Keratinocyte (primary cell): ENCODE measurements around the gene GFRA4.

Experiments used
- EZH2 ChIP-seq: IDR thresholded peaks from one replicate; pipeline ENCODE4 v1.6.1; 2012; ENCODE audit warnings: inconsistent platforms, mild to moderate bottlenecking, low read length, moderate library complexity
- TF ChIP-seq, protein P1 (sequence below), 3 experiments: IDR thresholded peaks in 1 of 3; conservative IDR thresholded peaks in 1 of 3; optimal IDR thresholded peaks in 1 of 3; 2 replicates in 2 of 3; 3 replicates in 1 of 3; pipeline versions ENCODE3 to v1.5.1; 2011; ENCODE audit warnings: low read length in 3 of 3, mild to moderate bottlenecking in 3 of 3, moderate library complexity in 2 of 3, control low read depth in 1 of 3, inconsistent platforms in 1 of 3; ENCODE audit not compliant: insufficient read depth in 2 of 3; ENCODE audit errors: extremely low read depth in 1 of 3

DNA sequence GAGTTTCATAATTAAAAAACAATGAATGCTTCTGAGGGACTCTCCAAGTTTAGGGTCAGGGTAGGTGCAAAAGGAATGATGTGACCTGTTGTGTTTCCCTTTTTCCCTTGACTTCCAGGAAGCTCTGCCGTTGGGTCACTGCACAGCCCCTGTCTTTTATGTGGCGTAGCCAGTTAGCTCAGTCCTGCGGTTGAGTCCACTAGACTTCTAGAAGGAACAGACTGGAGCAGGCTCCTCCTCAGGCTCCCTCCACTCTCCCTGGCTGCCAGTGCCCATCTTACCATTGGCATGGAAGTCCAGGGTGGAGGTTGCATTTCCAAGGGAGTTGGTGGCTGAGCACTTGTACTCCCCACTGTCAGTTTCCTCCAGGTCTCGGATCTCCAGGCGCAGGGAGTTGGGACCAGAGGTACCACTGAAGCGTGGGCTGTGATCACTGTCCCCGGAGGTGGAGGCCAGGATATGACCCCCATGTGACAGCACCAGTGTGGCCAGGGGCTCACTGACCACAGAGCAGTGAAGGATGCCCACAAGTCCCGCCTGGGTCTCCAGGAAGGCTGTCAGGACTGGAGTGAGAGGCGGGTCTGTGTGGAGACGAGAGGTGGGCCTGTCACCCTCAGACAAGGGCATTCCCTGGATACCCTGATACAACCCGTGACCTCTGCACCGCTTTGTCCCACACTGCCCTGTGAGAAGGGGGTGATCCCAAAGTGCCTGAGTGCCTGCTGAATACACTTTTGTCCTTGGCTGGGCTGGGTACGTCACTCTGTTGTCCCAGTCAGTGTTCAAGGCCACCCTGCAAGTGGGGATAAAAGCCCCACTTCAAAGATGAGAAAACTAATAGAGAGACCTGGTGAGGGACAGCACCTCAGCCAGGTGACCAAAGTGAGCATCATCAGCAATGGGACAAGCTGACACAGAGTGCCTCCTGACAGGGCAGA is 38.1 kb upstream of the GFRA4 start:
- TF ChIP-seq, protein P1, sequence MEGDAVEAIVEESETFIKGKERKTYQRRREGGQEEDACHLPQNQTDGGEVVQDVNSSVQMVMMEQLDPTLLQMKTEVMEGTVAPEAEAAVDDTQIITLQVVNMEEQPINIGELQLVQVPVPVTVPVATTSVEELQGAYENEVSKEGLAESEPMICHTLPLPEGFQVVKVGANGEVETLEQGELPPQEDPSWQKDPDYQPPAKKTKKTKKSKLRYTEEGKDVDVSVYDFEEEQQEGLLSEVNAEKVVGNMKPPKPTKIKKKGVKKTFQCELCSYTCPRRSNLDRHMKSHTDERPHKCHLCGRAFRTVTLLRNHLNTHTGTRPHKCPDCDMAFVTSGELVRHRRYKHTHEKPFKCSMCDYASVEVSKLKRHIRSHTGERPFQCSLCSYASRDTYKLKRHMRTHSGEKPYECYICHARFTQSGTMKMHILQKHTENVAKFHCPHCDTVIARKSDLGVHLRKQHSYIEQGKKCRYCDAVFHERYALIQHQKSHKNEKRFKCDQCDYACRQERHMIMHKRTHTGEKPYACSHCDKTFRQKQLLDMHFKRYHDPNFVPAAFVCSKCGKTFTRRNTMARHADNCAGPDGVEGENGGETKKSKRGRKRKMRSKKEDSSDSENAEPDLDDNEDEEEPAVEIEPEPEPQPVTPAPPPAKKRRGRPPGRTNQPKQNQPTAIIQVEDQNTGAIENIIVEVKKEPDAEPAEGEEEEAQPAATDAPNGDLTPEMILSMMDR (optimal IDR thresholded peaks at IDR 0.05 in 1 of 3, IDR thresholded peaks at IDR 0.05 in 1 of 3, conservative IDR thresholded peaks at IDR 0.05 in 1 of 3; ENCODE audit: extremely low read depth in 1 of 3, insufficient read depth in 2 of 3, low read length in 3 of 3), result no peak
- no peak for TF ChIP-seq EZH2
